MM.1S (cell line): ENCODE measurements around the gene NEK8.

Experiments used
- DNase-seq: peaks from one replicate; pipeline ENCODE4 v3.0.0-alpha.2; 2015
- H2AFZ ChIP-seq: fragments of 300-600 bp; sonication (generic); 2 replicates; pipeline ENCODE4 v1.6.0; 2016; ENCODE audit warnings: antibody characterized with exemption, low read length
- H3F3A ChIP-seq: fragments of 300-600 bp; sonication (generic); 2 replicates; pipeline ENCODE4 v1.6.1; 2016; ENCODE audit warnings: mild to moderate bottlenecking, antibody characterized with exemption, low read length, moderate library complexity, mixed read lengths; ENCODE audit not compliant: insufficient read depth
- H3K27ac ChIP-seq: fragments of 300-600 bp; sonication (generic); 2 replicates; pipeline ENCODE4 v1.5.1; 2016; ENCODE audit warnings: mild to moderate bottlenecking, low read length
- H3K27me3 ChIP-seq: fragments of 300-600 bp; sonication (generic); replicated peaks from 2 replicates; pipeline ENCODE4 v1.6.0; 2016; ENCODE audit warnings: low read length; ENCODE audit not compliant: insufficient read depth
- H3K36me3 ChIP-seq: fragments of 300-600 bp; sonication (generic); replicated peaks from 2 replicates; pipeline ENCODE4 v1.6.1; 2016; ENCODE audit warnings: mild to moderate bottlenecking, low read length, mixed read lengths; ENCODE audit not compliant: insufficient read depth
- H3K4me1 ChIP-seq: fragments of 300-600 bp; sonication (generic); 2 replicates; pipeline ENCODE4 v1.6.1; 2016; ENCODE audit warnings: low read length, mixed read lengths
- H3K4me2 ChIP-seq: fragments of 300-600 bp; sonication (generic); 2 replicates; pipeline ENCODE4 v1.6.0; 2016; ENCODE audit warnings: low read depth, low read length
- H3K4me3 ChIP-seq: fragments of 300-600 bp; sonication (generic); 2 replicates; pipeline ENCODE4 v1.5.1; 2016; ENCODE audit warnings: low read length, mixed read lengths
- H3K79me2 ChIP-seq: fragments of 300-600 bp; sonication (generic); 2 replicates; pipeline ENCODE4 v1.6.1; 2016; ENCODE audit warnings: mixed run types, low read length, mixed read lengths
- H3K9ac ChIP-seq: fragments of 300-600 bp; sonication (generic); 2 replicates; pipeline ENCODE4 v1.6.1; 2016; ENCODE audit warnings: low read length, mixed read lengths
- H3K9me2 ChIP-seq: fragments of 300-600 bp; sonication (generic); replicated peaks from 2 replicates; pipeline ENCODE4 v1.6.1; 2016; ENCODE audit warnings: mild to moderate bottlenecking, low read length, mixed read lengths; ENCODE audit not compliant: insufficient read depth
- H3K9me3 ChIP-seq: fragments of 300-600 bp; sonication (generic); replicated peaks from 2 replicates; pipeline ENCODE4 v1.6.1; 2016; ENCODE audit warnings: mild to moderate bottlenecking, low read length, mixed read lengths; ENCODE audit not compliant: insufficient read depth
- H4K20me1 ChIP-seq: fragments of 300-600 bp; sonication (generic); 2 replicates; pipeline ENCODE4 v1.6.1; 2016; ENCODE audit warnings: mild to moderate bottlenecking, low read length, moderate library complexity, mixed read lengths; ENCODE audit not compliant: insufficient read depth
- EZH2 ChIP-seq: fragments of 300-600 bp; sonication (generic); optimal IDR thresholded peaks from 2 replicates; pipeline ENCODE3; 2017; ENCODE audit warnings: low read depth, mild to moderate bottlenecking, antibody characterized with exemption, low read length, mixed read lengths
- EZH2phosphoT487 ChIP-seq: fragments of 300-600 bp; sonication (generic); IDR thresholded peaks from 2 replicates; pipeline ENCODE4 v1.6.1; 2018; ENCODE audit warnings: antibody characterized with exemption, low read length
- TF ChIP-seq, protein P1 (sequence below): fragments of 300-600 bp; sonication (generic); IDR thresholded peaks from 2 replicates; pipeline ENCODE4 v1.5.1; 2016; ENCODE audit warnings: antibody characterized with exemption, low read length, mixed read lengths

The NEK8 gene

GRCh38 chr17:28755486-28755885 lies 26.9 kb downstream of the NEK8 start:
- Histone ChIP-seq H4K20me1 (no peaks in the 10 kb centered on the region), H3K4me1 (no peaks in the 10 kb centered on the region), H3K9ac (no peak overlapping the region), H3K4me2 (no peak overlapping the region), H3K9me2 (no peaks in the 10 kb centered on the region), H2AFZ (no peak overlapping the region), H3K79me2 (no peaks in the 10 kb centered on the region), H3K4me3 (no peak overlapping the region), H3K27ac (no peak overlapping the region), H3K9me3 (no peaks in the 10 kb centered on the region), H3K36me3 (no peaks in the 10 kb centered on the region), H3K27me3 (no peaks in the 10 kb centered on the region), H3F3A (0 out of 2 replicates have a peak, but pooled peaks cover 2% of the 10 kb centered on the region)
- DNase-seq = no peak
- TF ChIP-seq, protein P1, sequence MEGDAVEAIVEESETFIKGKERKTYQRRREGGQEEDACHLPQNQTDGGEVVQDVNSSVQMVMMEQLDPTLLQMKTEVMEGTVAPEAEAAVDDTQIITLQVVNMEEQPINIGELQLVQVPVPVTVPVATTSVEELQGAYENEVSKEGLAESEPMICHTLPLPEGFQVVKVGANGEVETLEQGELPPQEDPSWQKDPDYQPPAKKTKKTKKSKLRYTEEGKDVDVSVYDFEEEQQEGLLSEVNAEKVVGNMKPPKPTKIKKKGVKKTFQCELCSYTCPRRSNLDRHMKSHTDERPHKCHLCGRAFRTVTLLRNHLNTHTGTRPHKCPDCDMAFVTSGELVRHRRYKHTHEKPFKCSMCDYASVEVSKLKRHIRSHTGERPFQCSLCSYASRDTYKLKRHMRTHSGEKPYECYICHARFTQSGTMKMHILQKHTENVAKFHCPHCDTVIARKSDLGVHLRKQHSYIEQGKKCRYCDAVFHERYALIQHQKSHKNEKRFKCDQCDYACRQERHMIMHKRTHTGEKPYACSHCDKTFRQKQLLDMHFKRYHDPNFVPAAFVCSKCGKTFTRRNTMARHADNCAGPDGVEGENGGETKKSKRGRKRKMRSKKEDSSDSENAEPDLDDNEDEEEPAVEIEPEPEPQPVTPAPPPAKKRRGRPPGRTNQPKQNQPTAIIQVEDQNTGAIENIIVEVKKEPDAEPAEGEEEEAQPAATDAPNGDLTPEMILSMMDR = no peak
- TF ChIP-seq EZH2 = no peak

GRCh38 chr17:28756049-28756804 lies 27.6 kb downstream of the NEK8 start:
- Histone ChIP-seq H3K79me2 (no peaks in the 10 kb centered on the region), H3K36me3 (no peaks in the 10 kb centered on the region), H3K9me2 (no peaks in the 10 kb centered on the region), H3F3A (no peaks in the 10 kb centered on the region), H3K4me2 (no peak overlapping the region), H3K9me3 (no peaks in the 10 kb centered on the region), H4K20me1 (no peaks in the 10 kb centered on the region), H3K27me3 (no peaks in the 10 kb centered on the region), H2AFZ (no peak overlapping the region), H3K4me3 (no peak overlapping the region), H3K9ac (no peak overlapping the region), H3K4me1 (no peaks in the 10 kb centered on the region), H3K27ac (no peak overlapping the region)
- TF ChIP-seq, protein P1 = no peak
- TF ChIP-seq EZH2phosphoT487 (no peak), EZH2 (no peak)
- no peak for DNase-seq

- no peak for DNase-seq
- Histone ChIP-seq H3K27ac (no peak overlapping the region), H3K4me3 (no peak overlapping the region), H3K27me3 (no peaks in the 10 kb centered on the region), H3K79me2 (peaks cover 7% of the 10 kb centered on the region; the same call in 1 of the 2 replicates), H3K4me2 (no peak overlapping the region), H3K9ac (no peak overlapping the region), H3K4me1 (peaks cover 9% of the 10 kb centered on the region), H4K20me1 (no peaks in the 10 kb centered on the region), H2AFZ (no peak overlapping the region), H3K9me2 (no peaks in the 10 kb centered on the region), H3K36me3 (no peaks in the 10 kb centered on the region), H3F3A (peaks cover 9% of the 10 kb centered on the region), H3K9me3 (no peaks in the 10 kb centered on the region)
- TF ChIP-seq EZH2phosphoT487 = no peak
- no peak for TF ChIP-seq EZH2
- TF ChIP-seq, protein P1 = no peak
Observed at GRCh38 chr17:28758411-28759121, 30.0 kb downstream of the NEK8 start.
